Thyroid gland (tissue), 4 donors: ENCODE data around the gene TCF12.

Source experiments
- CTCF ChIP-seq, 6 experiments: fragments of 200-600 bp in 3 of 6; fragments of 450-650 bp in 3 of 6; sonication (generic) in 3 of 6; IDR thresholded peaks; one replicate each; pipeline ENCODE4 v1.5.1; 2016 to 2019; ENCODE audit warnings: antibody characterized with exemption in 6 of 6, mild to moderate bottlenecking in 2 of 6, inconsistent platforms in 1 of 6, moderate library complexity in 1 of 6
- POLR2A ChIP-seq, 2 donors: fragments of 450-650 bp; IDR thresholded peaks; one replicate each; pipeline ENCODE4 v1.6.1; 2017; ENCODE audit warnings: antibody characterized with exemption in 2 of 2, mild to moderate bottlenecking in 2 of 2, moderate library complexity in 1 of 2

GRCh38 chr15:57152666-57153539 is 234.5 kb downstream of the TCF12 start:
- TF ChIP-seq CTCF (IDR thresholded peaks at IDR 0.05) = no peak
- no peak for TF ChIP-seq POLR2A (IDR thresholded peaks at IDR 0.05)
